ENCODE results near the gene CCNG2. TPM values are rescaled to one million over a fixed set of nuclear protein-coding genes. Genes with fewer than 3 reads are reported as not detected.

CCNG2 gene
- total RNA-seq, 2 donors from 2014 or later, result 23.7 to 65.0 TPM

DNA sequence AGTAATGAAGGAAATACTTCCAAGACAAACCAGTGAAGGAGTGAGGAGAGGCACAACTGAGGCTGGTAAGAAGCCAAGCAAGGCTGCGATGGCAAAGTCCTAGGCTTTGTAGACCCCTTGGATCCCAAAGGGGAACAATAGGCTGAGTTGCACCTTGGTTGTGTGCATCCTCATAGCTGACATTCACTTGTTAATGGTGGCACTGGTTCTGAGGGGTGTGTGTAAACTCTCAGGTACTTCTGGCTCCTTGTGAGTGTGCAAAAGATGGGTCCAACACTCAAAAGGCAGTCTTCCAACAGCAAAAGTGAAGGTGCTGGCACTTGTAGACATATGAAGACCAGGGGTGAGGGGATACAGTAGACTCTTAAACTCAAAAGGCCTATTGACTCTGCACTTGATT is 60.5 kb downstream of the CCNG2 start:
- H3K4me3 ChIP-seq, result no peak overlapping the region
- H3K27me3 ChIP-seq (replicated peaks; ENCODE audit: insufficient read depth), result no peaks in the 10 kb centered on the region
- TF ChIP-seq, protein P1, sequence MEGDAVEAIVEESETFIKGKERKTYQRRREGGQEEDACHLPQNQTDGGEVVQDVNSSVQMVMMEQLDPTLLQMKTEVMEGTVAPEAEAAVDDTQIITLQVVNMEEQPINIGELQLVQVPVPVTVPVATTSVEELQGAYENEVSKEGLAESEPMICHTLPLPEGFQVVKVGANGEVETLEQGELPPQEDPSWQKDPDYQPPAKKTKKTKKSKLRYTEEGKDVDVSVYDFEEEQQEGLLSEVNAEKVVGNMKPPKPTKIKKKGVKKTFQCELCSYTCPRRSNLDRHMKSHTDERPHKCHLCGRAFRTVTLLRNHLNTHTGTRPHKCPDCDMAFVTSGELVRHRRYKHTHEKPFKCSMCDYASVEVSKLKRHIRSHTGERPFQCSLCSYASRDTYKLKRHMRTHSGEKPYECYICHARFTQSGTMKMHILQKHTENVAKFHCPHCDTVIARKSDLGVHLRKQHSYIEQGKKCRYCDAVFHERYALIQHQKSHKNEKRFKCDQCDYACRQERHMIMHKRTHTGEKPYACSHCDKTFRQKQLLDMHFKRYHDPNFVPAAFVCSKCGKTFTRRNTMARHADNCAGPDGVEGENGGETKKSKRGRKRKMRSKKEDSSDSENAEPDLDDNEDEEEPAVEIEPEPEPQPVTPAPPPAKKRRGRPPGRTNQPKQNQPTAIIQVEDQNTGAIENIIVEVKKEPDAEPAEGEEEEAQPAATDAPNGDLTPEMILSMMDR (IDR thresholded peaks at IDR 0.05), result no peak
- ATAC-seq (ENCODE audit: insufficient number of reproducible peaks, low FRiP score, low read depth) (no peak), DNase-seq (ENCODE audit: low spot score) (no peak)
- H3K36me3 ChIP-seq, result no peaks in the 10 kb centered on the region
- H3K4me1 ChIP-seq (ENCODE audit: control insufficient read depth in 1 of 2, low read depth in 2 of 2), result peaks cover 0 to 15% of the 10 kb centered on the region in 2 donors
- H3K9me3 ChIP-seq, result no peaks in the 10 kb centered on the region
- no peak overlapping the region for H3K27ac ChIP-seq

DNA sequence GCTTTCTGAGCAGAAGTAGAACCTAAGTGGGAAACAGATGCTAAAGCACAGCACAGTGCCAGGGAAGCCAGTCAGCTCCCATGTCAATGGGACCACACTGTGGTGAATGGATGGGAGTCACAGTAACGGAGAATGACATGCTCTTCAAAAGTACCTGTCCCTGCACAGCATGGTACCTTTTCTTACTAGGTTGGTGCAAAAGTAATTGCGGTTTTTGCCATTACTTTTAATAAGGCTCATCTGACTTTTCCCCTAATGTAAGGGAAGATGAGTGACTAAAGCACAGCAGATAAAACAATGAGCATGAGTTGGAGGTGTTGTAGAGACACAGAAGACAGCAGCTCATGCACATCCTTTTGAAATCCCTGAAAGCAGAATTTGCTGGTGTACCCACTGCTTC is 62.3 kb downstream of the CCNG2 start:
- Histone ChIP-seq H3K9me3 (no peaks in the 10 kb centered on the region), H3K4me3 (no peak overlapping the region), H3K36me3 (no peaks in the 10 kb centered on the region), H3K27me3 (replicated peaks; ENCODE audit: insufficient read depth) (no peaks in the 10 kb centered on the region), H3K4me1 (ENCODE audit: control insufficient read depth in 1 of 2, low read depth in 2 of 2) (peaks cover 0 to 15% of the 10 kb centered on the region in 2 donors), H3K27ac (no peak overlapping the region)
- ATAC-seq (ENCODE audit: insufficient number of reproducible peaks, low FRiP score, low read depth) (no peak), DNase-seq (ENCODE audit: low spot score) (no peak)
- TF ChIP-seq, protein P1 (IDR thresholded peaks at IDR 0.05), result no peak

Other genes starting within 250 kb of the CCNG2 start
- 100 to 1,000 TPM; 142 to 156 TPM for gene SEPTIN11, start 207.5 kb upstream of the CCNG2 start, total RNA-seq
- 100 to 1,000 TPM; 244 to 322 TPM for gene CCNI, start 81.2 kb upstream of the CCNG2 start, total RNA-seq

Data from thoracic aorta (tissue), 2 donors.